GM18517 (cell line): Measurements from ENCODE around the gene VSTM2L.
"Not testable (repeated sequence)": the region's sequence is repeated elsewhere in the genome, so short reads cannot be mapped to it uniquely, and the experiment has no call there.

ENCODE experiments used
- ATAC-seq: cut with Tn5 transposase; IDR thresholded peaks from one replicate; pipeline ENCODE4 v1.9.1; 2021; ENCODE audit warnings: mild to moderate bottlenecking, moderate library complexity; ENCODE audit not compliant: unreplicated experiment

The VSTM2L gene

GRCh38 chr20:37958856-37959520, 56.1 kb downstream of the VSTM2L start:
- ATAC-seq = no peak

DNA sequence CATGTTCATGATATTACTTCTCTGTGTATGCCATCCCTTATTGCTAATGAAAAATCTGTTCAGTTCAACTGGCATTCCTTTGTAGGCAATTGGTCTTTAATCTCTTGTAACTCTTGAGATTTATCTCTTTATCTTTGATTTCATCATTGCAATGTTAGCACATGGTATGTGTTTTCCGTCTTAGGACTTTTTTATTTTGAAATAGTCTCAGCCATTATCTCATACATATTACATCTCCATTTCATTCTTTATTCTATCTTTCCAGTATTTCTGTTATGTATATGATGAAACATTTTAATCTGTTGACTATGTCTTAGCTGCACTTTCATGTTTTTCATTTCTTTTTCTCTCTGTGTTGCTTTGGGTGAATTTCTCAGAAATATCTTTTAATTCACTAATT, 58.1 kb downstream of the VSTM2L start:
- no peak for ATAC-seq

GRCh38 chr20:37963483-37963882, 60.6 kb downstream of the VSTM2L start:
- ATAC-seq = not testable (repeated sequence)

DNA sequence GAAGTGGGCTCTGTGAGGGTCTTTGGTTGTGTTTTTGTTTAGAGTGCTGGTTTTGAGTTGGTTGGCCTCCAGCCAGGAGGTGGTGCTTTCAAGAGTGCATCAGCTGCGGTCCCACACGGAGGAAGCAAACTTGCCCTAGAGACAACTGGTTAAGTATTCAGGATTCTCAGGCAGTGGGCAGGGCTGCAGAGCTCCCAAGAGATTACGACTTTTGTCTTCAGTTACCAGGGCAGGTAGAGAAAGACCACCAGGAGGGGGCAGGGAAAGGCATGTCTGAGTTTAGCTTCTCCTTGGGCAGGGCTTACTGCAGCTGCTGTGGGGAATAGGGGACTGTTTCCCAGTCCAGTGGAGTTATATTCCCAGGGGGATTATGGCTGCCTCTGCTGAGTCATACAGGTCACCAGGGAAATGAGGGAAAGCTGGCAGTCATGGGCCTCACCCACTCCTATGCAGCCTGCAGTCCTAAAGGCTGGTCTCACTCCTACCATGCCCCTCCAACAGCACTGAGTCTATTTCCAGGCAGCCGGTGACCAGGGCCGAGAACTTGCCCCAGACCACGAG, 66.0 kb downstream of the VSTM2L start:
- ATAC-seq = no peak

DNA sequence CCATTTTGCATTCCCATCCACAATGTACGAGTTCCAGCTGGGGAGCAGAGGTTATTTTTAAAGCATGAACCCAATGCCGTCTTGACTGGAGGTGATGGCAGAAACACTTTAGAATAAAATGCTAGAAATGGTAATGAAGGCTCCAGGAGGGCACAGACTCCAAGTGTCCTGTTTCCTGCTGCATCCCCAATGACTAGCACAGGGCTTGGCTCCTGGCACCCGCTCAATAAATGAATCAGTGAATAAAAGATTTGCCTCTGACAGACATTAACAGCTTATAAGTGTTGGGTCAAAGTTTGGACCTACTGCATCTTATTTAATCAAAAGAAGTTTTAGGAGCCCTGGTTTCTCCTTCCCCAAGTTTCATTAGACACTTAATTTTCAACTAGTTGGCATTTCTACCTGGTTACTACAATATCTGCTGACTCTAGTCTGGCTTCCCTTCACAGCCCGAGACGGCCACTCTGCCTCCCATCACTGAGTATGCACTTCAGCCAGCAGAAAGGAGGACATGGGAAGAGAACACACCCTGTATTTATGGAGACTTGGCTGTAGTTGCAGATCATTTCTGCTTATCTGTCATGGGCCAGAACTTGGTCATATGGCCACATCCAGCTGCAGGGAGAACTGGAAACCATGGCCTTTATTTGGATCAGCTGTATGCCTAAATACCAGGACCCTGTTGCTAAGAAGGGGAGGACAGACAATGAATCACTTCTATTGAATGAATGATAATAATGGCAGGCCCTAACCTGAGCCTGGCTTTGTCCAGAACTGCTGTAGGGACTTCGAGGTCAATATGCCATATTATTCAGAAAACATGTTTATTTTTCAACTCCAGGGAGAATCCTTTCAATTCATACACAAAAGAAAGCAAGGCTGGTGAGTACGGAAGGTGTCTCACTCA, 67.3 kb downstream of the VSTM2L start:
- ATAC-seq = no peak

DNA sequence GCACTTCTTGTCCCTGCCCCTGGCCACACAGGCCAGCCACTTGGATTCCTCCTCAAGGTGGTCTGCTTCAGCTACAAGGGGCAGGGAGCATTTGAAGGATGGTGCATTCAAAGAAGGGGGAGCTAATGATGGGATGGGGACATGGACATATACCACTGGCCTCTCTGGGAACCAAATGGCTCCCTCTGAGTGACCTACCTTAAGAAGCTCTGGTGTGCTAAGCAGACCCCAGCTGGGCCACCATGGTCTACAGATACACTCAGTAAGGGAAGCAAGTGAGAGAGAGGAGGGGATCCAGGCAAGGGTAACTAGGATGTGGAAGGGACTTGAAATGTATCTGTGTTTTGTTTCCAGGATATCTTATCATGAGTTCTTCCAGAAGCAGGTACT, 67.9 kb downstream of the VSTM2L start:
- no peak for ATAC-seq

GRCh38 chr20:37971561-37972127, 68.7 kb downstream of the VSTM2L start:
- no peak for ATAC-seq

GRCh38 chr20:37972256-37973058, 69.5 kb downstream of the VSTM2L start:
- no peak for ATAC-seq

DNA sequence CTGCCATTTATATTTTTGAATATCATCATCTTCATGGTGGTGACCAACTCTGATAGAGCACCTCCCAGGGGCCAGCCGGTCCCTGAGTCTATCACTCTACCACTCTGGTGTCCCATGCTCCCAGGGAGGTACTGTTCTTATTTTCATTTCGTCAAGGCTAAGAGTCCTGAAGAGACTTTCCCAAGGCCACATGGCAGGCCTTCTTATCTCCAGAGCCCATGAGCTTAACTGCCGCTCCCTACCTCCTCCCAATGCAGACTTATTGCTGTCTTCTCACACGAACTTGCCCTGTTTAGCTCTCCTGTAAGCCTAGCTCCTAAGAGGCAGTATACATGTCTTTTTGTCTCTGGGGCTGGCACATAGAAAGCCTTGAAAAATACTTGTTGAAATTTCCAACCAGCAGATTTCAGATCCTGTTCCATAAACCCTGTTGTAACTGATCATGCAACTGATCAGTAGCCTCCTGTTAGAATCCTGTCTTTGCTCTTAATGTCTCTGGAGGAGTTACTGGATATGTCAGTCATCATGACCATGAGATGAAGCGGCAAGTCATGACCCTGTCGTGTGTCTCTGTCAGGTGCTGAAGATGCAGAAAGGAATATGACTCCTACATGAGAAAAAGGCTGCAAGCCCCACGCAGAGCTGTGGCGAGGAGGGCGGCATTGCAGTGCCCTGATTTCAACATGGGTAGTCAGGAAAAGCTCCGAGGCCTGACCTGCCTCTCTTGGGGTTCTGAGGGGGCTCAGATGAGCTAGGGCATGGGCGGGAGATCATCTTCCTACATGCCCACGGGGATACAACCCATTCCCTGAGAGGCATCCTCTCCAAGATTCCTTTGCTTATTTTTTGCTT, 70.4 kb downstream of the VSTM2L start:
- no peak for ATAC-seq

DNA sequence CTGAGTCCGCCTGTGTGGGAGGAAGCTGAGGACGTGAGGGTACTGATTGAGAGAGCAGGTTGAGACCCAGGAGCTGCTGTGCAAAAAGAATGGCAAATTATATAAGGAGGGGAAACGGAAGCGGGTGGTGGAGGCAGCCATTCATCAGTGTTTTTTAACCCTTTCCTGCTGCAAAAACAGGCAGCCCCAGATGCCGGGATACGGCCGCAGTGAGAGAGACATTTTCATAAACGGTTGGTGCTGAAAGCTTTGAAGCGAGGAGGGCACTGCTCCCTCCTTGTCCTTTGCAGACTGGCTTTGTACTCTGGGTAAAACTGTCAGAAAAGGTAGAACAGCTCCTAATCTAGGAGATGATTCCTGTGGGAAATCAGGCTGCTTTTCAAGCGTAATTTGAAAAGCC, 74.0 kb downstream of the VSTM2L start:
- ATAC-seq = no peak

DNA sequence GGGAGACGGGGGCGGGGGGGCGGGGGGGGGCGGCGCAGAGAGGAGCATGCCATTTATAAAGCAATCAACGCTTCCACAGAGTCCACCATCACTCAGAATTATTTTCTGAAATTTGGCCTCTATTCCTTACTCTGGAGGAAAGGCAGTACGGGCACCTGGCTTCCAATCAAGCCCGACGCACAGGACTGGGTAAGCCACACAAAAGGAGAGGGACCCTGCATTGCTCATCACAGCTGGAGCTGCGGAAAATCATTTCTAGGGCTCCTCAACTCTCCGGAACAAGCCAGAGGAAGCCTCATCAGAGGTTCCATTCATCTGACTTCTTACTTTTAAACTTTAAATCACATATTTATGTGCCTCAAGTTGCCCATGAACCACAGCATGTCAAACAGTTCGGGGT, 74.4 kb downstream of the VSTM2L start:
- no peak for ATAC-seq

GRCh38 chr20:37977786-37978185, 74.9 kb downstream of the VSTM2L start:
- no peak for ATAC-seq

- no peak for ATAC-seq
Measured at GRCh38 chr20:37979021-37979985, 76.4 kb downstream of the VSTM2L start.

GRCh38 chr20:37980383-37980782, 77.5 kb downstream of the VSTM2L start:
- ATAC-seq = no peak

DNA sequence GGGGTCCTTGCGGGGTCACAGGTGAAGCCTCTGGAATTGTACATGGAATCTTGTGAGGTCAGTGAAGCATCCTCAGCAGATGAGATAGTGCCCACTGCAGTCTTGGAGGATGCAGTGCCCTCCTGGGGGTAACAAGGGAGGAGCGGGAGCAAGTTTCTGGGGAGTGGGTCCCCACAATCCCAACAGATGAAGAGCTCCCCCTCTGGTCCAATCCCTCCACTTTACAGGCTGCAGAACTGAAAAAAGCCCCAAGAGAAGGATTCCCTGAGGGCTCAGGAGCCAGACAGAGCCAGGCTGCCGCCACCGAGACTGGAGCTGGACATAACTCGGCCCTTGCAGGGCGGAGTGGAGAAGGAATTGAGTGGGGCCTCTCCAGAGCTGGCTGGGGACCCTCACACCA, 77.9 kb downstream of the VSTM2L start:
- no peak for ATAC-seq

DNA sequence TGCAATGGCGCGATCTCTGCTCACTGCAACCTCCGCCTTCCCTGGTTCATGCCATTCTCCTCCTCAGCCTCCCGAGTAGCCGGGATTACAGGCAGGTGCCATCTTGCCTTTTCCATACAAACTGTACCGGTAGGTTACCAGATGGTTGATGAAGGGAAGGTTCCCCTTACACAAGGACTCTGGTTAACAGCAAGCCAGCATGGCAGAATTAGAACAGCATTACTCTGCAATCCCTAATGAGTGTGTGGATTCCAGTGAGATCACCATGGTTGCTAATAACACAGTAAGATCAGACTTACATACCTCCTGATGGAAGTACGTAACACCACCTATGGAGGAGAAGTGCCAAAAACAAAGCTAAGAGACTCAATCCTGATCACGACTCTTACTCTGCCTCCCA, 78.6 kb downstream of the VSTM2L start:
- no peak for ATAC-seq

DNA sequence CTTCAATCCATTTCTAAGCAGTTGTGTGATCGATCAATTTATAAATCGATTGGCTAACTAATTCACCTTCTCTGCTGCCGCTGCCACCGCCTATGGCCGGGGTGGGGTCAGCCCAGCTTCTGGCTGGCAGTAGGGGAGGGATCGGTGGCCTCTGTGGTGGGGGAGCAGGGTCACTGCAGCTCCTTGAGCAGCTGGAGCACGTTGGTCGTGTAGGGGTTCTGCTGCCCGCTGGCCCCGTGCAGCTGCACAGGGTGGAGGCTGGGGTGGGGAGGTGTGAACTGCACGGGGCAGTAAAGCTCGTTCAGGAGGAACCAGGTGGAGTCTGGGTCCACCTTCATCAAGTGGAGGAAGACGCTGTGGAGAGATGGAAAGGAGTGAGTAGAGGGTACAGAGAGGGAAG, 80.4 kb downstream of the VSTM2L start:
- no peak for ATAC-seq

GRCh38 chr20:37984018-37984785, 81.3 kb downstream of the VSTM2L start:
- ATAC-seq = no peak
